Muscle of leg (tissue), 9 donors: ENCODE data around the gene LCN9. TPM values are rescaled to one million over a fixed set of nuclear protein-coding genes. Genes with fewer than 3 reads are reported as not detected.

Experiments used
- polyA plus RNA-seq, 8 donors: library from polyadenylated mRNA; unstranded; fragments of 120-200 nt; gene quantifications; one replicate each; pipeline versions ENCODE4 v1.2.1 to v1.2.3, GENCODE V29; 2013; ENCODE audit warnings: inconsistent platforms in 1 of 8, low replicate concordance in 1 of 8; ENCODE audit not compliant: insufficient read length in 8 of 8, insufficient read depth in 1 of 8
- total RNA-seq: library from RNA; stranded (reverse); fragments of 120-200 nt; gene quantifications from one replicate; pipeline ENCODE4 v1.2.4, GENCODE V29; 2013

LCN9 gene
- total and polyA plus RNA-seq, 9 donors: not detected

Other genes with a start within 250 kb of the LCN9 start
- gene PPP1R26, start 183.5 kb upstream of the LCN9 start, total RNA-seq: 10.2 TPM
- gene PPP1R26, start 183.5 kb upstream of the LCN9 start, polyA plus RNA-seq: 10 to 100 TPM in 7 of 8 donors, 1 to 10 TPM in 1; 9.7 to 15.7 (median 13.7) TPM
- 15.6 TPM for gene MRPS2, start 162.6 kb upstream of the LCN9 start, total RNA-seq
- 10 to 100 TPM; 32.9 to 41.6 (median 34.7) TPM for gene MRPS2, start 162.6 kb upstream of the LCN9 start, polyA plus RNA-seq
- not detected for gene LCN1, start 141.9 kb upstream of the LCN9 start, total RNA-seq
- gene LCN1, start 141.9 kb upstream of the LCN9 start, polyA plus RNA-seq: under 1 TPM in 1 of 8 donors, not detected in 7; 0.23 TPM
- gene OBP2A, start 117.2 kb upstream of the LCN9 start, total RNA-seq: not detected
- gene OBP2A, start 117.2 kb upstream of the LCN9 start, polyA plus RNA-seq: not detected
- not detected for gene PAEP, start 101.6 kb upstream of the LCN9 start, total RNA-seq
- gene PAEP, start 101.6 kb upstream of the LCN9 start, polyA plus RNA-seq: 1 to 10 TPM in 2 of 8 donors, under 1 TPM in 3, not detected in 3; 0.30 to 1.4 (median 0.35) TPM
- gene GLT6D1, start 23.8 kb upstream of the LCN9 start, total RNA-seq: not detected
- gene GLT6D1, start 23.8 kb upstream of the LCN9 start, polyA plus RNA-seq: not detected
- not detected for gene SOHLH1, start 36.2 kb downstream of the LCN9 start, total RNA-seq
- gene SOHLH1, start 36.2 kb downstream of the LCN9 start, polyA plus RNA-seq: under 1 TPM in 6 of 8 donors, not detected in 2; 0.13 to 0.31 (median 0.17) TPM
- 3.2 TPM for gene KCNT1, start 38.9 kb downstream of the LCN9 start, total RNA-seq
- gene KCNT1, start 38.9 kb downstream of the LCN9 start, polyA plus RNA-seq: 10 to 100 TPM in 2 of 8 donors, 1 to 10 TPM in 6; 4.1 to 13.1 (median 8.4) TPM
- gene CAMSAP1, start 244.2 kb downstream of the LCN9 start, total RNA-seq: 27.0 TPM
- gene CAMSAP1, start 244.2 kb downstream of the LCN9 start, polyA plus RNA-seq: 10 to 100 TPM; 19.4 to 27.9 (median 23.1) TPM